SHP77 treated with DMSO at 0.1 percent for 48 hours (cell line): Measurements from ENCODE around the gene CGRRF1.

Experiments used
- DNase-seq: peaks from one replicate; lab custom pipeline; 2025; lab: John Stamatoyannopoulos, UW

Gene CGRRF1

DNA sequence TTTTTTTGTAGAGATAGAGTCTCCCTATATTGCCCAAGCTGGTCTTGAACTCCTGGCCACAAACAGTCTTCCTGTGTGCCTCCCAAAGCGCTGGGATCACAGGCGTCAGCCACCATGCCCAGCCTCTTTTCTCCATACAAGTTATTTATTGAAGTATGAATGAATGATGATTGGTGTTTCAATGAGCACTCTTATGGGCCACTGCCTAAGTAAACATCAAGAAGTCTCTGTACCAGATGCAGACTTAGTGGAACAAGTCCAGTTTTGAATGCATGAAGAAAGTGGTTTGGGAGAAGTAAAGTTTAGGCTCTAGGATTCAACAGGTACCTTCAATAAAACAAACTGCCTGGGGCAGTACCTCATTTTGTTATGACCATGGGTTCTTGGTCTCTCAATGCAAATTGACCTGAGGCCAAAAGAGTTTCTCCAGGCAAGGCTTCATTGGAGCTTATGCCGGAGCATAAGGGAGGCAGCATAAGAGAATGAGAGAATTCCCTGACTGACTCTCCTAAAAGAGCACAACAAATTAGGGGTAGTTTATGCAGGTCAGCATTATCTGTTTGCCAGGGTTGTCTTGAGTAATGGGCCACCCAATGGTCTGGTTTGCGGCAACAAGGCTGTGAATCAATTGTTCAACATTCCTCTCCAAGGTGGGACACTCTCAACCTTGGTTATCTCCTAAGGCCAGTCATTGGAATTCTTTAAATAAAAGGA, 19.8 kb upstream of the CGRRF1 start:
- no peak for DNase-seq

- no peak for DNase-seq
These were observed 19.1 kb upstream of the CGRRF1 start for GRCh38 chr14:54490445-54491175.

GRCh38 chr14:54493293-54493692, 16.4 kb upstream of the CGRRF1 start:
- DNase-seq: no peak

GRCh38 chr14:54497224-54497623, 12.5 kb upstream of the CGRRF1 start:
- DNase-seq: no peak

DNA sequence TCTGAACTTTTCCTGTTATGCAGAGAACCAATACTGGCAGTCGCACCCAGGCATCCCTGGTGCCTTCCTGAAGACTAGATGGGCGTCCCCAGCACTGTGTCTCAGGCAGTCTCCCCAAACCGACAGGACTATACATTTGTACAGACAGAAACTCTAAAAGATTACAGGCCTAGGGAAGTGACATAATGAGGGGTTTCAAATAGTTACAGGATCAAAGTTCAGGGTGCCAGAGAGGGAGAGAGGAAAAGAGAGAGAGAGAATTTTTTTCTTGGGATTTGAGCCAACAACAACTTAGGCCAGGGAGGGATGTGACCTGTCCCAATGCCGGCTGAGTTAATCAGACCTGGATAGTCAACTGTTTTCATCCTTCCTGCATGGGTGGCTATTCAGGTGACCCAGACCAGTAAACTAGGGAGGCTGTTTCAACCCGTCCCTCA, 11.6 kb upstream of the CGRRF1 start:
- no peak for DNase-seq

DNA sequence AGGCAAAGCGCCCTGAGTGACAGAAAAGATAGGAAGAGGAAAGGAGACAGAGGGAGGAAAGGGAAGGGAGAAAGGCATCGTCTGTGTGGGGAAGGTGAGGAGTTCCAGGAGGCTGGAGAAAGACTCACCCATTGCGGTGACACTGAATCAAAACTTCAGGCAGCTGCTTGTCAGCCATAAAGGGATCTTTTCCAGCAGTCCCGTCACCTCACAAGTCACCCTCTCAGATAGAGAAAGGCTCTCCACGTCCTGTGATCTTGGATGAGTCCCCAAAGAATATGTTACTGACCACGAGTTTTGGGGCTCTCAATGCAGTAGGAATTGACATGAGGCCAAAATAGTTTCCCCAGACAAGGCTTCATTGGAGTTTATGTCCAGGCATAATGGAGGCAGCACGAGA, 11.1 kb upstream of the CGRRF1 start:
- no peak for DNase-seq

DNA sequence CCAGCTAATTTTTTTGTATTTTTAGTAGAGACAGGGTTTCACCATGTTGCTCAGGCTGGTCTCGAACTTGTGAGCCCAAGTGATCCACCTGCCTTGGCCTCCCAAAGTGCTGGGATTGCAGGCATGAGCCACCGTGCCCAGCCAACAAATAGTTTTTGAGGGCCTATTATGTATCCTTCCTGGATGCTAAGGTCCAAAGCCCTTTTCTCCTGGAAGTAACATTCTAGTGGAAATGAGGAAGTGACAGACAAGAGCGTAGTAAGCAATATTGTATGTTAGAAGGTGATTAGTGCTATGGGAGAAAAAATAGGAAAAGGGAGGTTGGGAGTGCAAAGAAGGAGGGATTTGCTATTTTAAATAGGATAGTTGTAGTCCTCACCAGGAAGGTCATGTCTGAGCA, 9.0 kb upstream of the CGRRF1 start:
- no peak for DNase-seq

- DNase-seq: no peak
These were observed 8.2 kb upstream of the CGRRF1 start for GRCh38 chr14:54501480-54501879.

DNA sequence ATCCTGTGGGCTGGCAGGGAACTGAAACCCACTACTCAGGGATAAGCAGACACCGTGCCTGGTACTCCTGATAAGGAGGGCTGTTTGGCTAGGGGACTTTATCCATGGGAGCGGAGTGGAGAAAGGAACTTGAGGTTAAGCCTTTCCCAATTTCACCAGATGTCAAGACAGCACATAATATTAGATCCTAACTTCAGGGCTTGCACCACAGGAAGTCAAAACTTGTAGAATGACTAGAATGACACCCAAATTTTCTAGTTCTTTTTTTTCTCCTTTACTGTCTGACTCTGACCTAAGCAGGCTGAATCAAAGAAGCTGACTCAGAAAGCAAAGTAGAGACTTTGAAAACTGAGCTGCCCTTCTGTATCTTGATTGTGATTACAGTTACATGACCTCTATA, 7.1 kb upstream of the CGRRF1 start:
- DNase-seq: no peak

DNA sequence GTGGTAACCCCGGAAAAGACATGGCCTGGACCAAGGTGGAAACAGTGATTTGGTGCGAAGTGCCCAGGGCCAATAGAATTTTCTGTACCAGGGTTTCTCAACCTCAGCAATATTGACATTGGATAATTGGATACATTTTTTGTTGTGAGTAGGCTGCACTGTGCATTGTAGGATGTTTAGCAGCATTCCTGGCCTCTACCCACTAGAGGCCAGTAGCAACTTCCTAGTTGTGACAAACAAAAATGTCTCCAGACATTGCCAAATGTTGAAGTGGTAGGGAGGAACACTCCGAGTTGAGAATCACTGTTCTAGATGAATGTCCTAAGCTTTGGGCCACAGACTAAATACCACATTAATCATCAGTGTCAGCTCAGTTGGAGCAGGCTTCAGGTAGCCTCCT, 6.2 kb upstream of the CGRRF1 start:
- no peak for DNase-seq

DNA sequence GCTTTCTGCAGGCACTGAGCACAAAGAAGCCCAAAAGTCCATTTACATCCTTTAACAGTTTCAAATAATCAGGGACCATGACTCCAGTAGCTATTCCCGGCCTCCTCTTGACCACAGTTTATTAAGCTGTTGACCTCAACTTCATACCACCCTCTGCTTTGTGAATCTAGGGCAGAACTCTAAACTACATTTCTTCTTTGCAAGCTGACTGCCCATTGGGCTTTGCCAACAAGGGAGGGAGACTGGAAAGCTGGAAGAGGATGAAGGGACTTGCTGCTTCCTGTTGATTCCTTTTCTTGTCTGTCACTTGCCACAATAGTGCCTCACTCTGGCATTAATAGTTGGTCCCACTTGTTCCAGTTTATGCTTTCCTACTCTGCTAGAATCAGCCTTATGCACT, 2.7 kb downstream of the CGRRF1 start:
- no peak for DNase-seq

DNA sequence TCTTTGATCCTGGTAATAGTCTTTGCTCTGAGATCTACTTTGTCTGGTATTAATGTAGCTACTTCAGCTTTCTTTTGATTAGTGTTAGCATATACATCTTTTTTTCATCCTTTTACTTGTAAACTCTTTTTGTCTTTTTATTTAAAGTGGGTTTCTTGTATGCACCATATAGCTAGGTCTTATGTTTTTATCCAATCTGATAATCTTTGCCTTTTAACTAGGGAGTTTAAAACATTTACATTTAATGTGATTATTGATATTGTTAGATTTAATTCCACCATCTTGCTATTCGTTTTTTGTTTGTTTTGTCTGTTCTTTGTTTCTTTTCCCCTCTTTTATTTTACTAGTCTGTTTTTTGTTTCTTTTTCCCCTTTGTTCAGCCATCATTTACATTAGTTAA, 6.0 kb downstream of the CGRRF1 start:
- DNase-seq: no peak

- no peak for DNase-seq
These were observed 7.0 kb downstream of the CGRRF1 start for GRCh38 chr14:54516709-54517108.

DNA sequence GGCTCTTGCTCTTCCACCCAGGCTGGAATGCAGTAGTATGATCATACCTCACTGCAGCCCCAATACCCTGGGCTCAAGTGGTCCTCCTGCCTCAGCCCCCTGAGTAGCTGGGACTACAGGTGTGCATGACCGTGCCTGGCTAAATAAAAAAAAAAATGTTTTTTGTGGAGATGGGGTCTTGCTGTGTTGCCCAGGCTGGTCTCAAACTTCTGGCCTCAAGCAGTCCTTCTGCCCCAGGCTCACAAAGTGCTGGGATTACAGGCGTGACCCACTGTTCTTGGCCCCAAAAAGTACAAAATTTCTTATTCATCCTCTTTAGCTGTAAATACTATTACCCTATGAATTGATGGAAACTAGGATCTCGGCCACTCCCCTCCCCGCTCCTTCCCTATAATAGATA, 14.7 kb downstream of the CGRRF1 start:
- no peak for DNase-seq

DNA sequence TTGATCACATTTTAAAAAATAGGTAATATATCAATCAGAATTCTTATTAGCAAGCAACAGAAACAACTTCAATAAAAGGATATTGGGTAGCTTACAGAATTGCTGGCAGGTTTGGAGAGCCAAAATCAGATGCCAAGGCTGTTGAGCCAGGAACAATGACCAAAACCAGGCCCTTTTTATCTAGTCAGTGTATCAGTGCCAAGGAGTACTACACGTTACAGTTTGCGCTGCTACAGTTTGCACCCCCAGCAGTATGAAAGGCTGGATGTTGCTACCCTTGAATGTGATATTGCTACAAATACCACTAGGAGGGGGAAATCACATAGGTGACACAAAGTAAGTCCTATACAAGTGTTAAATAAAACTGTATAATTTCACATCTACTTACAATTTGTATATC, 19.3 kb downstream of the CGRRF1 start:
- DNase-seq: no peak

GRCh38 chr14:54529811-54530210, 20.1 kb downstream of the CGRRF1 start:
- no peak for DNase-seq

GRCh38 chr14:54532111-54533012, 22.7 kb downstream of the CGRRF1 start:
- no peak for DNase-seq

DNA sequence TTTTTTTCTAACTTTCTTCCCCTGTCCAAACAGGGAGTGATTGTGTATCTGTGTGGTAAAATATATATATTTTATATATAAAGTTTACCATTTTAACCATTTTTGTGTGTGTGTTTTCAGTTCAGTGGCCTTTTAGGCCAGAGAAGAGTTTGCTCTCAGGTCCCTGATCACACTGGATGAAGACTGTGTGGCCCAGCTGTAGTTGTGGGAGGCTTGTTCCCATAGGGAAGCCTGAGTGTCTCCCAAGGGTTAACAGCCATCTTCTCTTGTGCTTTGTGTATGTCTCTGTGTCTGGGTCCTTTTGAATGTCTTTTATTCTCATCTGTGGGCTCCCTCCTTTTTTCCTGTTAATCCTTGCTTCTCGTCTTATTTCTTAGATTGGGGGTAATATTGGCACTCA, 23.4 kb downstream of the CGRRF1 start:
- no peak for DNase-seq

- no peak for DNase-seq
These were observed 25.4 kb downstream of the CGRRF1 start for GRCh38 chr14:54535126-54535525.

DNA sequence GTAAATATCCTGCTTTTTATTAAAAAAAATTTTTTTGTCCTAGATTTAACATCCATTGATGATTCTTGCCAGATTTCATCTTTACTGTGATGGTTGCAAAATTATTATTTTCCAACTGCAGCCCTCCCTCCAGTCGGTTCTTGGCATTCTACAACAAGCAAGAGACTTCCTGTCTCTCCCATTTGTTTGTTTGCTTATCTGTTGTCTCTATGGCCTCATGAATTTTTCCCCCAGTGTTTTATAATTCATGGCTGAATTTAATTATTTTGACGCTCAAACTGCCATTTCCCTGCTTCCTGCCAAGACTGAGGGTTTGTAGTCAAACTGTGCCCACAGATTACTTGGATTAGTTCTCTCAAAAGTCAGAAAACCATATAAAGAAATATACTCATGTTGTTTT, 25.9 kb downstream of the CGRRF1 start:
- no peak for DNase-seq

DNA sequence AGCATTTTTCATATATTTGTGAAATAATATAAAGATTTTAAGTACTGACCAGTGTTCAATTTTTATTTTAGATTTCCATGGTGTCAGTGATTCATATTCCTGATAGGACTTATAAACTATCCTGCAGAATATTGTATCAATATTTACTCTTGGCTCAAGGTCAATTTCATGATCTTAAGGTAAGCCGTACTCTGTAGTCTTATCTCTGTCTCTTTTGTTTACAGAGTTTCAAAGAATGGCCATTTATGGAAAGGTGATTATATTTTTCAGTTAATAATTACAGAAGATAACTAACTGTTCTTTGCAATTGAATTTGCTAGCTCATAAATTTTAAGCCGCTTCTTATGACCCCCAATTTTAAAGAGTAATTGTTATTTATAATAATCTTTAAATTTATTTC, 27.9 kb downstream of the CGRRF1 start:
- DNase-seq: no peak

DNA sequence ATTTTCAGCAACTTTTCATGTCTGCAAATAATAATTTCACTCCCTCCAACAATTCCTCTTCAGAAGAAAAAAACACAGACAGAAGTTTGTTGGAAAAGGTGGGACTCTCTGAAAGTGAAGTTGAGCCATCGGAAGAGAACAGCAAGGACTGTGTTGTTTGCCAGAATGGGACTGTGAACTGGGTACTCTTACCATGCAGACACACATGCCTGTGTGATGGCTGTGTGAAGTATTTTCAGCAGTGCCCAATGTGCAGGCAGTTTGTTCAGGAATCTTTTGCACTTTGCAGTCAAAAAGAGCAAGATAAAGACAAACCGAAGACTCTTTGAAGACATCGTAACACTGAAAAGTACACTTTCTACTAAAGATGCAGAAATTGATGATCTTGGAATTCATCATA, 28.3 kb downstream of the CGRRF1 start:
- DNase-seq: no peak

- no peak for DNase-seq
These were observed 37.9 kb downstream of the CGRRF1 start for GRCh38 chr14:54547583-54547982.
